ENCODE data around the gene VDAC2.

- TF ChIP-seq, protein P1, sequence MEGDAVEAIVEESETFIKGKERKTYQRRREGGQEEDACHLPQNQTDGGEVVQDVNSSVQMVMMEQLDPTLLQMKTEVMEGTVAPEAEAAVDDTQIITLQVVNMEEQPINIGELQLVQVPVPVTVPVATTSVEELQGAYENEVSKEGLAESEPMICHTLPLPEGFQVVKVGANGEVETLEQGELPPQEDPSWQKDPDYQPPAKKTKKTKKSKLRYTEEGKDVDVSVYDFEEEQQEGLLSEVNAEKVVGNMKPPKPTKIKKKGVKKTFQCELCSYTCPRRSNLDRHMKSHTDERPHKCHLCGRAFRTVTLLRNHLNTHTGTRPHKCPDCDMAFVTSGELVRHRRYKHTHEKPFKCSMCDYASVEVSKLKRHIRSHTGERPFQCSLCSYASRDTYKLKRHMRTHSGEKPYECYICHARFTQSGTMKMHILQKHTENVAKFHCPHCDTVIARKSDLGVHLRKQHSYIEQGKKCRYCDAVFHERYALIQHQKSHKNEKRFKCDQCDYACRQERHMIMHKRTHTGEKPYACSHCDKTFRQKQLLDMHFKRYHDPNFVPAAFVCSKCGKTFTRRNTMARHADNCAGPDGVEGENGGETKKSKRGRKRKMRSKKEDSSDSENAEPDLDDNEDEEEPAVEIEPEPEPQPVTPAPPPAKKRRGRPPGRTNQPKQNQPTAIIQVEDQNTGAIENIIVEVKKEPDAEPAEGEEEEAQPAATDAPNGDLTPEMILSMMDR (IDR thresholded peaks at IDR 0.05; ENCODE audit: low read length), result no peak
- TF ChIP-seq EZH2 (IDR thresholded peaks at IDR 0.05; ENCODE audit: borderline replicate concordance, low read length), result no peak
These were observed 40.3 kb downstream of the VDAC2 start for GRCh38 chr10:75250934-75251333.
